ENCODE results near the gene ADCYAP1R1. TPM values are rescaled to one million over a fixed set of nuclear protein-coding genes. Genes with fewer than 3 reads are reported as not detected.

Gene ADCYAP1R1
- total RNA-seq, 6 experiments from 2014 or later = 0.05 to 0.37 (median 0.29) TPM

DNA sequence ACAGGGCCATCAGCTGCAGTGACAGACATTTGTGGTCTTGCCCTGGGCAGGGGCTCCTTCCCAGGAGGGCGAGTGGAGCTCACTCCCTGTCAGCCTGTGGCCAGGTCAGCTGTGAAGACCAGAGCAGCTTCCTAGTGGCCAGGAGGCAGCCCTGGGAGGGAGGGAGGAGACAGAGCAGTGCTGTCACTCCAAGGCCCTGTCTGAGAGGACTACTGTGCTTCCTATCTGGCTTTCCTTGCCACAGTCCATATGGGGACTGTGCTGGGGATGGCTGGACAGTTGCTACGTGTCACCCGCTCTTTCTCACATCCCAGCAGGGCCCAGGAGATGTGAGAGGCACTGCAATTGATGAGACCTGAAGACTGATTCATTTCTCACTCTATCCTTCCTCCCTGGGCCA is 15.2 kb upstream of the ADCYAP1R1 start:
- Histone ChIP-seq H3K4me1 (no peaks in the 10 kb centered on the region), H3K9me3 (no peaks in the 10 kb centered on the region), H3K4me3 (no peak overlapping the region), H3K36me3 (no peaks in the 10 kb centered on the region), H3K27ac (no peak overlapping the region), H3K27me3 (no peaks in the 10 kb centered on the region)
- DNase-seq = no peak
- no CpG with 5 or more reads among the region's 3 CpGs for WGBS (ENCODE audit: insufficient coverage, low coverage, low lambda C conversion rate, missing lambda C conversion rate)
- TF ChIP-seq, protein P1, sequence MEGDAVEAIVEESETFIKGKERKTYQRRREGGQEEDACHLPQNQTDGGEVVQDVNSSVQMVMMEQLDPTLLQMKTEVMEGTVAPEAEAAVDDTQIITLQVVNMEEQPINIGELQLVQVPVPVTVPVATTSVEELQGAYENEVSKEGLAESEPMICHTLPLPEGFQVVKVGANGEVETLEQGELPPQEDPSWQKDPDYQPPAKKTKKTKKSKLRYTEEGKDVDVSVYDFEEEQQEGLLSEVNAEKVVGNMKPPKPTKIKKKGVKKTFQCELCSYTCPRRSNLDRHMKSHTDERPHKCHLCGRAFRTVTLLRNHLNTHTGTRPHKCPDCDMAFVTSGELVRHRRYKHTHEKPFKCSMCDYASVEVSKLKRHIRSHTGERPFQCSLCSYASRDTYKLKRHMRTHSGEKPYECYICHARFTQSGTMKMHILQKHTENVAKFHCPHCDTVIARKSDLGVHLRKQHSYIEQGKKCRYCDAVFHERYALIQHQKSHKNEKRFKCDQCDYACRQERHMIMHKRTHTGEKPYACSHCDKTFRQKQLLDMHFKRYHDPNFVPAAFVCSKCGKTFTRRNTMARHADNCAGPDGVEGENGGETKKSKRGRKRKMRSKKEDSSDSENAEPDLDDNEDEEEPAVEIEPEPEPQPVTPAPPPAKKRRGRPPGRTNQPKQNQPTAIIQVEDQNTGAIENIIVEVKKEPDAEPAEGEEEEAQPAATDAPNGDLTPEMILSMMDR (IDR thresholded peaks at IDR 0.05) = no peak
- no peak for TF ChIP-seq POLR2A (IDR thresholded peaks at IDR 0.05)
- ATAC-seq = no peak
- intact Hi-C loops (cut with DNase I) = no loop called here

DNA sequence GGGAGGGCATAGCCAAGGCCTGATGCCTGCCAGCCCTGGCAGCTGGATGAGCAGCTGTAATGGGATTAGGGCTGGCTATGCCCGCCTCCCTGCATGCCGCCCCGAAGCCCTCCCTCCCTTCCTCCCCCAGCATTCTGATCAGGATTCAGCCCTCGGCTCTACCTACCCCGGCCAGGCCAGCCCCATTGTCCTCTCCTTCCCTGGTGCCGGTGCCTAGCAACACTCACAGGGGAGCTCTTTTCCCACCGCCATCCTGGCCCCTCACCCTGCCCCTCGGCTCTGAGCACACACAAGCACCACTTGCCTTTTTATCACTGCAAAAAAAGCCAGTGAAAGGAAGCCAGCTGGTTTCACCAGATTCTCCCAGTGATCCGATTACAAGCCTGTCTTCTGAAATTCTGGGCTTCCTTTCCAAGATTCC is 9.0 kb upstream of the ADCYAP1R1 start:
- H3K27me3 ChIP-seq = no peaks in the 10 kb centered on the region
- intact Hi-C loops (cut with DNase I) = no loop called here
- DNase-seq (no peak), ATAC-seq (no peak)
- H3K4me1 ChIP-seq = no peaks in the 10 kb centered on the region
- H3K4me3 ChIP-seq = no peak overlapping the region
- H3K27ac ChIP-seq = no peak overlapping the region
- H3K9me3 ChIP-seq = no peaks in the 10 kb centered on the region
- no peaks in the 10 kb centered on the region for H3K36me3 ChIP-seq
- WGBS (ENCODE audit: insufficient coverage, low coverage, low lambda C conversion rate, missing lambda C conversion rate) = 20% methylated on average over 2 of the region's 9 CpGs
- TF ChIP-seq, protein P1 (IDR thresholded peaks at IDR 0.05) = no peak
- TF ChIP-seq POLR2A (IDR thresholded peaks at IDR 0.05) = no peak

DNA sequence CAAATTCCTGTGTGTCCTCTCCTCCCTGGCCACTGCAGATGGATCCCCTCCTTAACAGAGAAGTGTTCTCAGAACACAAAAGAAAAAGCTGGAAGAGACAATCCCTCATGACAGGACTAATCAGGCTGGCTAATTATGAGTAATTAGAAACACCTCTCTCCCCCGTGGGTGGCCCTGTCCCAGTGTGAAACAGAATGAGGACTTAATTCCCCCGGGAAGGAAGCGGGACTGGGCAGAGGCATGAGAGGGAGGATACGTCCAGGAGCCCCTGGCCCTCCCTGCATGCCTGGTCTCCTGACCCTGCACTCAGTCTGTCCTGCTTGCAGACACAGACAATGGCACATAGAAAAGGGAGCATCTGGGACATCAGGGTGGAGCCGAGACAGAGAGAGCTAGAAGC is 7.6 kb upstream of the ADCYAP1R1 start:
- H3K4me1 ChIP-seq = no peaks in the 10 kb centered on the region
- ATAC-seq (no peak), DNase-seq (no peak)
- no peaks in the 10 kb centered on the region for H3K9me3 ChIP-seq
- intact Hi-C loops (cut with DNase I) = no loop called here
- no peak overlapping the region for H3K4me3 ChIP-seq
- WGBS (ENCODE audit: insufficient coverage, low coverage, low lambda C conversion rate, missing lambda C conversion rate) = 80% methylated on average over 1 of the region's 5 CpGs
- no peak overlapping the region for H3K27ac ChIP-seq
- H3K27me3 ChIP-seq = no peaks in the 10 kb centered on the region
- H3K36me3 ChIP-seq = no peaks in the 10 kb centered on the region
- TF ChIP-seq POLR2A (IDR thresholded peaks at IDR 0.05) = no peak
- TF ChIP-seq, protein P1 (IDR thresholded peaks at IDR 0.05) = no peak

- no peak overlapping the region for H3K4me3 ChIP-seq
- intact Hi-C loops (cut with DNase I) = no loop called here
- TF ChIP-seq, protein P1 (IDR thresholded peaks at IDR 0.05) = no peak
- TF ChIP-seq POLR2A (IDR thresholded peaks at IDR 0.05) = no peak
- H3K4me1 ChIP-seq = no peaks in the 10 kb centered on the region
- H3K27ac ChIP-seq = no peak overlapping the region
- H3K9me3 ChIP-seq = no peaks in the 10 kb centered on the region
- ATAC-seq = no peak
- no peaks in the 10 kb centered on the region for H3K36me3 ChIP-seq
- DNase-seq = no peak
- WGBS (ENCODE audit: insufficient coverage, low coverage, low lambda C conversion rate, missing lambda C conversion rate) = 61% methylated on average over 3 of the region's 5 CpGs
- H3K27me3 ChIP-seq = no peaks in the 10 kb centered on the region
These were observed 5.4 kb upstream of the ADCYAP1R1 start for GRCh38 chr7:31046723-31047122.

All from right lobe of liver (tissue), 6 donors.